Inflammatory macrophage treated with lipopolysaccharide for 1 hour (primary cell): Measurements from ENCODE around the gene HDDC2.
A peak's percentile ranks its signal among the peaks of the same experiment; 100 is the strongest.

ENCODE experiments used
- DNase-seq, 2 donors: peaks; one replicate each; pipeline ENCODE4 v3.0.0-alpha.2; 2020 to 2022

Gene HDDC2

DNA sequence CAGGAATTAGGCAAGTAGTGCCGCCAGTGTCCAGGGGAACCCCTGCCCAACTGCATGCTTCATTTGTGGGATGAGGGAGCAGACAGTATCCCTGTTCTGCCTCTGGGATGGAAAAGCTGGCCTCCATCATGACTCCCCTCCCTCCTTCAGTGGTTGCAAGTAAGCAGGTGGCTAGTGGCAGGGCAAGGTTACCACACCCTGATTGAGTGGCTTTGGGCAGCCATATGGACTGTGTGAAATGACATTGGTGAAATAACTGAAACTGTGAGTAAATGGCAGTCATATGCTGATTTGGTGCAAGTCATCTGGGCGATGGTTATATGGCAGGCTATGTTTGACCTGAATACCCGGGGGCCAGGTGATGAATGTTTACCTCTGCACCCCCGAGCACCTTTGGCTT is 33.0 kb downstream of the HDDC2 start:
- DNase-seq: no peak

DNA sequence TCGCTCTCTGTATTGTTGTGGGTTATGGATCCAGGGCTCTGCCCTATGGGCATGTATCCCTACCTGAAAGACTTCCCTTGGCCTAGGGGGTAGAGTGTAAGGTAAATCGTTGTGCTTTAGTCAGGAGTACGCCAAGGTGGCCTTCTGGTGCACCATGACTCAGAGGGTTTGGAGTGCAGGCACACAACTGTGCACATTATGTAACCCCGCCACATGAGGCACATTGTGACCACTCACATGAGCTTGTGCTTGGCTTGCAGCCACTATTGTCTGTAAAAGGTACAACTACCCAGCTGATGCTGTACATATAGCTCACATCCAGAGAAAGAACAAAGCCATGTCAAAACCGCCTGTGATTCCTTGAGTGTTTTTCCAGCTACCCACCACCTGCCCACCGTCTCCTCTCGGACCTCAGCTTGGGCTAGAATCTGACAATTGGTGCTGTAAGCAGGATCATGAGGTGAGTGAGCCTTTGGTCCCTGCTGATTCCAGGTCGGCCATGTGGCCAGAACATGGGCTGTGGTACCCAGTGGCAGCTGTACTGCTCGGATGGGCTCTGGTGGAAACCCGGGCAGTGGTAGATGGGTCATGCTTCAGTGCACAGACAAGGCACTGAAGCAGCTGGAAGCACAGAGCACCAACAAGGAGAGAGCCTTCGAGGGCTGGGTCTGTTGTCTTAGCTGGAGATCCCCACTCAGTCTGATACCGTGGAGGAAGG is 33.8 kb downstream of the HDDC2 start:
- no peak for DNase-seq

DNA sequence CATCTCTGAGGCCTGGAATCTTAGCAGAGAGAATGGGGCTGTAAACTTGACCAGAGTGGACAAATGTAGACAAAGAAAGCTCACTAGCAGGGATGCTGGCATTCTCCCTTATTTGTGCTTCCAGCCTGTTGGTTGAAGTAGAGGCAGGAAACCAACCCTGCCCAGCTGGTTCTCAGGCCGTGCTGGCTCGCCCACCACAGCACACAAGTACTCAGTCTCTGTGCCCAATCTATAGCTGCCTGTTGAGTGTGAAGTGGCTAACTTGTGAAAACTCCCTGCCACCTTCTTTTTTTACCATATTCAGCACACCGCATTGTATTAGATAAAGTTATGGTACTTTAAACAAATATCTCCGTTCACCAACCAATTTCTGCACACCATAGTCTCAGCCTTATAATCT is 37.3 kb downstream of the HDDC2 start:
- DNase-seq: no peak

DNA sequence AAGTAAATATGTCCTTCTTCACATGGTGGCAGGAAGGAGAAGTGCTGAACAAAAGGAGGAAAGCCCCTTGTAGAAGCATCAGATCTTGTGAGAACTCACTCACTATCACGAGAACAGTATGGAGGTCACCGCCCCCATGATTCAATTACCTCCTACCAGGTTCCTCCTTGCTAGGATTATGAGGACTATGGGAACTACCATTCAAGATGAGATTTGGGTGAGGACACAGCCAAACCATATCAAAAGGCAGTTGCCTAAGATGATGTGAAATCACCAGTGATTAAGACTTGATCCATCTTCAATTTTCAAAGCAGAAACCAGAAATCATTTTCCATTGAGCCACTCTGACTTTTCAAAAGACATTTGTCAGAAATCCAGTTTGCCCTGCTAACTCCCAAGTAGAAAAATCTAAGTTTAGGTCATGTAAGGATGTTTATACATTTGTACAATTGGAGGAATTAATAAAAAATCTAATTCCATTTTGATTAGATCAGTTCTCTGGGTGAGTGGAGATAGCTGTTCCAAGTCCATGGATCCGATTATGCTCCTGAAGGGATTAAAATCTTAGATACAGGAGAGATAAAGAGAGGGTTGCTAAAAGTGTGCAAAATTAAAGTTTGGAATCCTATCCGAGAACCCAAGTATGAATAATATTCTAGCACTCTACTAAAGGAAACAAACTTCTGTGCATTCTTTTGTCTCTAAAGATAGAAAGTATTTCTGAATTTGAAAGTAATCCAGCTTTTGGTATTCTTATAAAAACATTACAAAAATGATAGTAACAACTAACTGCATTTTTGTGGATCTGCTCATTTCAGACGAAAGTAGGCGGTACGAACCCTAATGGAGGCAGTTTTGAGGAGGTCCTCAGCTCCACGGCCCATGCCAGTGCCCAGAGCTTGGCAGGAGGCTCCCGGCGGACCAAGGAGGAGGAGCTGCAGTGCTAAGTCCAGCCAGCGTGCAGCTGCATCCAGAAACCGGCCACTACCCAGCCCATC is 39.5 kb downstream of the HDDC2 start:
- peak; percentile 50 to 61 for DNase-seq

DNA sequence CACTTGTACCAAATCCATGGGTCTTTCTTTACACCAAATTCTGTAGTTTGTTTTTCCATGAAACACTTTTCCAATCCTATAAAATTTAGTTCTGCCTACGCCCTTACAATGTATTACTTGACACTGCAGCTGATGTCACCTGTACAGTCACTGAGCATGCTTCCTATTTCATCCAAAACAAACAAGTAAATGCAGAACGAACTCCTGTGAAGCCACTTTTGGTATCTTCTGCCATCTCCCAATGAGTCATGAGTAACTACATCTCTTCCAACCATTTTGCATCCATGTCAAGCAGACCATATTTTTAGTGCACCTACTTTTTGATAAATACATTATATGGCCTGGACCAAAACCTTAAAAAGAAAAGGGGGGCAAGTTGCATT is 42.4 kb downstream of the HDDC2 start:
- peak; percentile 13 to 45 for DNase-seq

DNA sequence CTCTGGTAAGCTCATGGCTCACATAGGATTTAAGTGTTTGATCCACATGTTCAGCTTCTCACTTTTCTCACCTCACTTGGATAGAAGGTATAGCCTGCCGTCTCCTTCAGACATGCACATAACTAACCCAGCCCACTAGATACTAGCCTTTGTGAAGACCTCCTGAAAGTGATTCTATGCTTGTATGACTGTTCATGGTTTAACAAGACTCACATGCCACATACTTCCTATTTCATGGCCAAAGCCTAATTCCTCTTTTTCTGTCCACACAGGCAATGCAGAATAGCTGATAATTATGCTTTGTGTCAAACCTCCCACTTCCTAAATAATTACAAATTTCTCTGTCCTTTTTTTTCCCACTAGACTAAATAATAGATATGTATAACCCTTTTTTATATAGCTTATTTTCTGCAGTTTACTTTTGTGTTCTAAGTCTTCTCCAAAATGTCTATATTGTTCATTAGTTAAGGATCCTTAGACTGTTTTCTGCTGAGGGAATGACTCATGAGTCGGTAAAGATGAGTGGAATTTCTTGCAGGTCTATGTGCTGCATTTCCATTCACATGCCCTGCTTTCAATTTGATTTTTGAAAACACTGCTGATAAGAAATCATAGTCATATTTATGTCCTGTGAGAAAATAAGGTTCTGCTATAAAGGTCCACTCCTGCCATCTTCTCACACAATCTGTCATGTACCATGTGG is 43.0 kb downstream of the HDDC2 start:
- DNase-seq: peak; percentile 70 to 79

DNA sequence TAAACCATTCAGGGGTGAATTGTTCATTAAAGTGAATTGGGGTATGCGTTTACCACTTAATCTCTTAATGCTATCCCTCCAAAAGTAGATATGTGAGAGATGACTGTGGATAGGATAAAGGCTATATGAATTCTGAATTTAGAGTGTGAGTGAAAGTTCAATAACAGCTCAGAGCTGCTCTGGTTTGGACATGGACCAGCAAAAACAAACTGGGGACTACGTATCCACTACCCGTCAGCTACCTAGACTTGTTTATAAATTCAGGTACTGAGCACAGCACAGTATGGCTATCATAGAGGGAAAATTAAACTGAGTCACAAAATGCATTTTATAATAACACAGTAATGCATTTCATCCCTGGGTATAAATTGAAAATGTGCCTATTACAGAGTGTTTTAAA is 44.4 kb downstream of the HDDC2 start:
- no peak for DNase-seq

DNA sequence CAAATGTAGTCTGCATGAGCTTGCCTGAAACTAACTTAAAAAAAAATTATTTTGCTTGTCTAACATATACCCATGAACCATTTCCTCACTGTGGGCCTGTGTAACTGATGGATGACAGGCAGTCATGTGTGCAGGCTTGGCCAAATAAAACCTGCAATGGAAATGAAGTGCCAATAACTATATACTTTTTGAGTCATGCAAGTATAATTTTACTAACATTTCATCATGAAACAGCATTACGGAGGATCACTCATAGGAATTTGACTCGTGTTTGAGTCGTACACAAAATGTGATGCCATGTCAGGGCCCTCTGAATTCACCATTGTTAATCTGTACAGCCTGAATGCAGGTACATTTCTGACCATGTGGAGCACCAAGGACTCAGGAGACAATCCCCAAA is 46.6 kb downstream of the HDDC2 start:
- no peak for DNase-seq

DNA sequence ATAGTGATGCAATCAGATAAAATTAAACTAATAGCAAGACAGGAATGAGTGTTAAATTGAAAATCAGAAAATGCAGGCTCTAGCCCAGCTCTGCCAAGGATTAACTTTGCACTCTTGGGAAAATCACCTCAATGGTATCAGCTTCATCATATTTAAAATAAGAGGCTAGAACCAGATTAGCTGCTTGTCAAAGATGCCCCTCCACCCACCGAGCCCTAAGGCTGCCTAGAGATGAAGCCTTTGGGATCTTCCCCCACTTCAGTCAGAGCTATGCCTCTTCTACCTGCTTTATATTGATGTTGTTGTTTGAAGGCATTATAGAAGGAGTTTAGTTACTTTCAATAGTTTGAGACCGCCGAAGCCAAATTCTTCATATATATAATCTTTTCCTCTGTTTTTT is 47.4 kb downstream of the HDDC2 start:
- DNase-seq: no peak

DNA sequence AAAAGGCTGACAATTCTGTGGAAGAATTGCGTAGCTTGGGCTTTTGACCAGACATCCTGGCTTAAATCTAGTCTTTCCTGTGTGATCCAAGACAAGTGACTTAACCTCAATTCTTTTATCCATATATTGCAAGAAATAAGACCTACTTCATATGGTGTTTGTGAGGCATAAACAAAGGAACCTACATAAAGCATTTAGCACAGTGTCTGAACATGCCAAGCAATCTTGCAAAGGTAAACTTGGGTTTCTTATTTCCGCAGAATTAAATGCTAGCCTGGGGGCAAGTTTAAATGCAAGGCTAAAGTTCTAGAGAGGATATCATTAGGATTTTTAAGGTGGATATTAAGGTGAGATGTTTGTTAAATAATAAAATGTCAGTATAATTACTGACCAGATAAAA is 47.9 kb downstream of the HDDC2 start:
- DNase-seq: no peak

DNA sequence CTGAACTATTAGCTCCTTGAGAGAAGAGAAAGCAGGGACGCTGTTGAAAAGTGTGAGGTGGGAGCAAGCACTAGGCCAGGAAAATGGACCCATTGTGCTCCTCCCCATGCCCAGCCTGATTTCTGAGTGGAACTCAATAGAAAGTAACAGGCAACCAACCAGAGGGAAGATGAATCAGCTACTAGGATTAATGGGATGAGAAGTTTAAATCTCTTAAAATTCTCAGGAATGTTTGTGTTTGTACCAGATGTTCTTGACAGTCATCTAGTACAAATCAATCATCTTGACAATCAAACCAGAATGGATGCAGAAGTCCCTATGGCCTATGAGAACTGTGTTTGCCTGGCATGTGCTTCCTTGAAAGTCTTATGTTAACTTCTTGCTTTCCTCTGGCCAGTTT is 48.9 kb downstream of the HDDC2 start:
- no peak for DNase-seq

DNA sequence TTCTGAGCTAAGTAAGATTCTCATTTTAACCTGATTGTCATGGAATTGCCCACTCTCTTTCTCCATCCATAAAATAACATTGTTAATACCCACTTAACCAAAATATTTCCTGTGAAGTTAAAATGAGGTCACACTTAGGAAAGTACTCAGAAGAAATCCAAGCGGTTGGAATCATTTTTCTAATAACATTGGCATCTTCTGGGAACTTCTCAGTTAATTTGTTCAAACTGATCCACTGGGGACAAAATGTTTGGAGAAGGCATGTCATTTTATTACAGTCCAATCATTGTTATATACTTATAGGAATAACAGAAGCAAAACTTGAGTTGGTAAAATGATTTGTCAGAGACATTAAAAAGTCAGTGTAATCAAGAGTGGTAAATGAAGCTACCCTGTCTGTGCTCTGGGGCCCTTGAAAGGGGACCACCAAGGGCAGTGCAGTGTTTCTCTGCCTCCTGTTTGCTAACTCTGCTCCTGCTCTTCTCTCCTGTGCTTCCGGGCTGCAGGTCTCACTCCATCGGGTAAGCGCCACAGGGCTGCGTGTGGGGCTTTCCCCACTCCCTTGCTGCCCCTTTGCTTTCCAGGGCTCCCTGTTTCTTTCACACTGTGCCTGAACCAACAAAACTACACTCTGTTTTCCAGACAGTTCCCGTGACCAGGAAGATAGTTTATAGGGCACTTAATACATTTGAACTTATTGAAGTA is 50.1 kb downstream of the HDDC2 start:
- DNase-seq: no peak

DNA sequence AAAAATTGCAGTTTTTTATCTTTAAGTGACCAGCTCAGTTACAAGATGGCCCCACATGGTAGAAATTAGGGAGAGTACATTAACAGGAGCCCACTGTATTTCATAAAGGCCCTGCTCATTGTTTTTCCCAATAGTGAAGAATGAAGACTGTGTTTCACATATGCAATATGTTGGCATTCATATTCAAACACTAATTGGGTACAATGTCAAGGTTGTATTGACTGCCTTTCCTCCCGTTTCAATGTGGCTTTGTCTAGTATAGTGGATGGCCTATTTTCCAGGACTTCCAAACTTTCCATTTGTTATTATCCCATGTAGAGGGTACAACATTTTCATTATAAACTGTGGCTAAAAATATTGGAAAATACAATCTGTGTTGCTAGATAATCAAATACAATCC is 51.3 kb downstream of the HDDC2 start:
- DNase-seq: no peak

DNA sequence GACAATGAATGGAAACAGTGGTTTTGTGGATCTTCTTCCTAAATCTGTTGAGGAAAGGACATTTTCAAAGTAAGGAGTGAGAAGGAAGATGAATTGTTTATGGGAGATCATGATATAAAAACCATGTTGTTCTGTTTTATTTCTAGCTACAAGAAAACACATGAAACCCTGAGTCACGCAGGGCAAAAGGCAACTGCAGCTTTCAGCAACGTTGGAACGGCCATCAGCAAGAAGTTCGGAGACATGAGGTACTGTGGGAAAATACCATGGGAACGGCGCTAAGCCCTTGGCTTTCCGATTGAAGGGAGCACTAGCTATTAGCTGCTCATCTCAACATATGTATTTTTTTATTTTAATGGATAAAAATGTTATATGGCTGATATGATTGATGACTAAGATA is 53.6 kb downstream of the HDDC2 start:
- no peak for DNase-seq

DNA sequence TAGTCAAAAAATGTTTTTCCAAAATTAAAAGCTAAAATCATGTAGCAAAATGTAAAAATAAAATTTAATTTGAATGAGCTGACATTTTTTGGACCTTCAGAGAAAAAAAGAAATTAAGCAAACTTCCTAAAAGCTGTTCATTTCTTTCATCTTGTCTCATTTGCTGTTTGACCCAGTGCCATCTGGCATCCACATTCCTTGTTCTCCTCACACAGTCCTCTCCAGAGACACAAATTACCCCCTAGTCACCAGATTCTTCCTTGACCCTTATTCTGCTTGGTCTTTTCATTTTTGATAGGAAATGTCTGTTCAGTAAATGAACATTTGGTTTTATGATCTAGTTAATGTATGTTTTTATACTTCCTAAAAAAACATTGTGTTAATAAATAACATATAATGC is 55.2 kb downstream of the HDDC2 start:
- no peak for DNase-seq

DNA sequence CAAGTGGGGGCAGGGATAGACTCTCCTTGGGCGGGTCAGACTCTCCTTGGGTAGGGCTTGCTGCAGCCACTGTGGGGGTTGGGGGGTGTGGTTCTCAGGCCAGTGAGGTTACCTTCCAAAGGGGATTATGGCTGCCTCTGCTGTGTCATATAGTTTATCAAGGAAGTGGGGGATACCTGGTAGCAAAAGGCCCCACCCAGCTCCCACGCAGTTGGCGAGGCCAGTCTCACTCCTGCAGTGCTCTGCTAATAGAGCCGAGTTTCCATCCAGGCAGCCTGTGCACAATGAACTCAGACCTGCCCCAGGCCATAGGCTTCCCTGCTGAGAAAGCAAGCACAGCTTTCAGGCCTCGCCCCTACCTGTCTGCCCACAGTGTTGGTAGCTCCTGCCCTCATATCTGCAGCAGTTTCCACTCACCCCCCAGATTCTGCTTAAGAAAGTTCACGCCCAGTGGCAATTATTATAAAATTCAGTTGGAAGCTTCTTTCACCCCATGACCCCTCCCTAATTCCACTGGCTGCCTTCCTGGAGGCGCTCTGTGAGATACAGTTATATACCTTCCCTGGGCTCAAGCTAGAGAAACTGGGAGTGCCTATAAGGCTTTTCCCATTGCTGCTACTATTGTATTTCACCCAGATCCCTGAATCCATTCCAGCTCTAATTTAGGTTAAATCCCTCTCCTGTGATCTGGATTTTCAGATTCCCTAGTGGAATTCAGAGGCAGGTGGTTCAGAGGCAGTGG is 56.1 kb downstream of the HDDC2 start:
- DNase-seq: no peak

DNA sequence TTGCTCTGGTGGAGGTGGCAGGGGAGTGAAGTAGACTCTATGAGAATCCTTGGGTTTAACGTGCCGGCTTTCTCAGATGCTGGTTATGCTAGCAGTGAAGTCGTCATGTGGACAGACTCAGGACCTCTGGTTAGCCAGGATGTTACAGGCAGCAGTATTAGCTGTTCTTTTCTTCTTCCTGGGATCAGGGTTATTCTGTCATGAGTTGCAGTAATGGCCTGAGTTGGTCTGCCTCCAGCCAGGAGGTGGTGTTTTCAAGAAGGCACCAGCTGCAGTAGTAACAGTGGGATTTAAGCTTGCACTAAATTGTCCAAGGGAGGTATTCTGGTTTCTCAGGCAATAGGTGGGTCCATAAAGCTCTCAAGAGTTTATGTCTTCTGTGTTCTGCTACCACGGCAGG is 56.7 kb downstream of the HDDC2 start:
- no peak for DNase-seq

DNA sequence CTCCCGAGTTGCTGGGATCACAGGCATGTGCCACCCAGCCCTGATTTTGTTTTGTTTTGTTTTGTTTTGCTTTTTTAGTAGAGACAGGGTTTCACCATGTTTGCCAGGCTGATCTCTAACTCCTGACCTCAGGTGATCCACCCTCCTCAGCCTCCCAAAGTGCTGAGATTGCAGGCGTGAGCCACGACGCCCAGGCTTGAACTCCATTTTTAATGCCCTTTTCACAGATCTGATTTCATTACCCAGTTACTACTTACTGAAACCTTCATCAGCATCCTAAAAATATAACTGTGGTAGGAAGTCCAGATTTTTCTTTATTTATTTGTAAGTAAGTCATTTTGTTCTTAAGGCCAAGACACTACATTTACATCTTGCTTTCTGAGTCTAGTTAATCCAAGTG is 64.0 kb downstream of the HDDC2 start:
- no peak for DNase-seq

DNA sequence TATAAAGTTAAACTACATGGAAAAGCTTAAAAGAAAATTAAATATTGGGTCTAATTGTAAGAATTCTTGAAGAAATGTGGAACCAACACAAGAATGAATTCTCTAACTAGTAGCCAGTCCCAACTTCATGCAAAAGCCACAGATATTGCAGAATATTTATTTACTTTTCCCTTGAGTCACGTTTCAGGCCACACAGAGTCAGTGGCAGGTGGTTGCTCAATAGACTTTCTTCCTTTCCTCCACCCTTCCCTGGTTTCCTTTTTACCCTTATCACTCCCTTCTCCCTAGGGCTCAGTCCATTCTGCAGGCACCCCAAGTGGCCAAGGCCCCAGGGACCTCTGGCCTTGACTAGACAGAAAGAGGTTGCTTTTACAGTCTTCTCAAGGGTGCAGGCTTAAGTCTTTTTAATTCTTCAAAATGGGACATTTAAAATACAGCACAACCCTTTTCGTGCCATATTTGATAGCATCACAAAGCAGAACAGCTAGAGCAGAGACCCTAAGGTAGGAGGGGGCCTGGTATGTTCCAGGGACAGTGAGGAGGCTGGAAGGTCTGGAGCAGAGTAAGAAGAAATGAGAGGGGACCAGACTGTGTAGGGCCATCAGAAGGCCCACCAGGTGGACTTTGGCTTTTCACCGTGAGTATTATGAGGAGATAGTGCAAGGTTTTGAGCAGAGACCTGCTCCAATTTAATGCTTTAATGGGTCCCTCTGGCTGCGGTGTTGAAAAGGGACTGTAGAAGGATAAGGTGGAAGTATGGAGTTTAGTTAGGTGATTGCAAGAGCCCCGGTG is 65.0 kb downstream of the HDDC2 start:
- DNase-seq: no peak

DNA sequence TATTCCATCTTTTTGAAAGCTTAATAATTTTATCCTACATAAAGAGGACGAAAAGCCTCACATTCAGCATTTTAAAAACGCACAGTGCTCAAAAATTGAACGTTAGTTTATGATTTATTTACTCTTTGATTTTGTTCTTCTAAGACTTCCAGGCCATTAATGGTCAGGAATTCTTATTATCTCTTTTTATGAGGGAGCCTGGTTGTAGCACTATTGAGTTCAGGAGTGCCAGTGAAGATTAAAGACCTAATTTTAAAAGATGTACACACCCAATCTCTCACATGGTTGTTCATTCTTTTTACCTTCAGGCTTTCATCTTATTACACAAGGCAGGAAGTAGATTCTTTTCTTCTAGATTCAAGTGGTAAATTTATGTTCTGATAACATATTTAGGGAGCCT is 68.6 kb downstream of the HDDC2 start:
- DNase-seq: no peak

DNA sequence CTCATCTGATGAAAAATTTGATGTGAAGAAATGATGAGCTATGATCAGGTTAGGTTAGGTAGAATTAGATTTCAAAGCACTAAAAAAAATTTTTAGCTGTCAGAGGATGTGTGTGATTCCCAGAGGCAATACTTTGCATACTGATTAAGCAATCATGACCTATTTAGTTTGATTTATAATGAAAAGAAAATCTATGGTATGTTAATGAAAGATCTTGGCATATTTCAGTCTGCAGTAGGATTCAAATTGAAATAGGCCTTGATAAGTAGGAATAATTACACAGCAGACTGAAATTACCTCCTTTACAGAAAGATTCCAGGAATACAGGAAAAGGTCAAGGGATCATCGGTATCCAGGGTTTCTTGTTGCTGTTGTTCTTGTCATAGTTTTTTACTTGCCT is 69.3 kb downstream of the HDDC2 start:
- DNase-seq: no peak
